ENCODE results near the gene MAG.

DNA sequence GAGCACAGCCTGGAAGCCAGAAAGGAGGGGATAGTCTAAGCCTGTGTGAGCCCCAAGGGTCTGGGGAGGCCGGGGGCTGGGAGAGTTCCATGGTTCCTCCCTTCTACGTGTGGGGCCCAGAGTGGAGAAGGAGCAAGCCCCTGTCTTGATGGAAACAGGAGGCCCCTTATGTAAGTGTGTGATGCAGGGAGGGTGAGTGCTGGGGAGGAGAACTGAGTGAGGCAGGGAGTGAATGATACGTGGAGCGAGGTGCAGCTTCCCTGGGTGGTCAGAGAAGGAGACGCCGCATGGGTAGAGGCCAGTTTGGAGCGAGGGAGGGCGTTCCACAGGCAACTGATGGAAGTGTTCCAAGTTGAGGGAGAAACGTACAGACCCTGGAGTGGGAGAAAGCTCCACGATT, 16.0 kb downstream of the MAG start:
- no peak for TF ChIP-seq EZH2 (IDR thresholded peaks at IDR 0.05)
- TF ChIP-seq POLR2AphosphoS5 (IDR thresholded peaks at IDR 0.05; ENCODE audit: borderline replicate concordance, low read depth, low read length) = no peak

Measured in SK-N-MC (cell line).